GM13976 (cell line): ENCODE data around the gene PTPRO.
A peak's percentile ranks its signal among the peaks of the same experiment; 100 is the strongest.

ENCODE experiments used
- DNase-seq: peaks from one replicate; pipeline ENCODE4 v3.0.0; 2012; ENCODE audit warnings: low spot score
- in situ Hi-C: fragments of 300-500 bp; cut with MboI; formaldehyde crosslinking; loops from one replicate; pipeline ENCODE4 v1.12.0; 2022; ENCODE audit warnings: low sequenced_read_pairs, mixed read lengths, inconsistent platforms; ENCODE audit not compliant: unreplicated experiment
- TF ChIP-seq, protein P1 (sequence below): IDR thresholded peaks from 2 replicates; pipeline ENCODE4 v1.5.1; 2012; ENCODE audit warnings: borderline replicate concordance, mild to moderate bottlenecking; ENCODE audit not compliant: insufficient read depth; ENCODE audit errors: extremely low read depth, missing control alignments, control extremely low read depth

PTPRO gene

DNA sequence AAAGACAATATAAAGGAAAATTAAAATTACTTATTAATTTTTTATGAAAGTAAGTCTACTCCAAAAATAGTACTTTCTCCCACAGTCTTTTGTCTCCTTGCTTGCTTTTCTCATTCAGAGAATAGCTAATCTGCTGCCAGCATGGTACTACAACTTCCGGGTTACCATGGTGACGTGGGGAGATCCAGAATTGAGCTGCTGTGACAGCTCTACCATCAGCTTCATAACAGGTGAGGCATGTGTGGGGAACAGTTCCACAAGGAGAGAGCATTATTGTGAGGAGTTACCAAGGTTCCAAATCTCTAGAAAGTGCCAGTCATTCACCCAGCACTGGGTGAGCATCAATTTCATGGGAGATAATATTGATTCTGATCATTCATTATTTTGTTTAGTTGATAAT is 197.8 kb downstream of the PTPRO start:
- TF ChIP-seq, protein P1, sequence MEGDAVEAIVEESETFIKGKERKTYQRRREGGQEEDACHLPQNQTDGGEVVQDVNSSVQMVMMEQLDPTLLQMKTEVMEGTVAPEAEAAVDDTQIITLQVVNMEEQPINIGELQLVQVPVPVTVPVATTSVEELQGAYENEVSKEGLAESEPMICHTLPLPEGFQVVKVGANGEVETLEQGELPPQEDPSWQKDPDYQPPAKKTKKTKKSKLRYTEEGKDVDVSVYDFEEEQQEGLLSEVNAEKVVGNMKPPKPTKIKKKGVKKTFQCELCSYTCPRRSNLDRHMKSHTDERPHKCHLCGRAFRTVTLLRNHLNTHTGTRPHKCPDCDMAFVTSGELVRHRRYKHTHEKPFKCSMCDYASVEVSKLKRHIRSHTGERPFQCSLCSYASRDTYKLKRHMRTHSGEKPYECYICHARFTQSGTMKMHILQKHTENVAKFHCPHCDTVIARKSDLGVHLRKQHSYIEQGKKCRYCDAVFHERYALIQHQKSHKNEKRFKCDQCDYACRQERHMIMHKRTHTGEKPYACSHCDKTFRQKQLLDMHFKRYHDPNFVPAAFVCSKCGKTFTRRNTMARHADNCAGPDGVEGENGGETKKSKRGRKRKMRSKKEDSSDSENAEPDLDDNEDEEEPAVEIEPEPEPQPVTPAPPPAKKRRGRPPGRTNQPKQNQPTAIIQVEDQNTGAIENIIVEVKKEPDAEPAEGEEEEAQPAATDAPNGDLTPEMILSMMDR = no peak
- in situ Hi-C loops = loop anchor here (5.0 kb wide), 1 partner anchor 248 kb away; no protein-coding TSS in a partner anchor
- DNase-seq = no peak

DNA sequence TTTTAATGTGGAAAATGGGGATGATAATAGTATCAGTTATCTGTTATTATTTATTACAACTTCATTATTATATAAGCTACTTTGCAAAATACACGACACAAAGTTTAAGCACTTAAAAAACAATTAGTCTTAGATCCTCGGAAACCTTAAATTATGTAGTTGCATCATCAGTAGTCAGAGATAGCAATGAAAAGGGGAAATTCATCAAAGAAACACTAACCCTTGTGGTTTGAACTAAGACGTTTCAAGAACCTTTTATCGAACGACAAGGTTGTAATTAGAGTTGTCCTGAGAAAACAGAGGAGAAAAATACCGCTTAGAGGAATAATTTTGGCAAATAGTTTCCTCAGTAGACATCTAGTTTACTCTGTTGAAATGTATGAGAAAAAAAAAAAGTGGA is 198.5 kb downstream of the PTPRO start:
- in situ Hi-C loops = loop anchor here (5.0 kb wide), 1 partner anchor 249 kb away; no protein-coding TSS in a partner anchor
- no peak for DNase-seq
- TF ChIP-seq, protein P1 = no peak

DNA sequence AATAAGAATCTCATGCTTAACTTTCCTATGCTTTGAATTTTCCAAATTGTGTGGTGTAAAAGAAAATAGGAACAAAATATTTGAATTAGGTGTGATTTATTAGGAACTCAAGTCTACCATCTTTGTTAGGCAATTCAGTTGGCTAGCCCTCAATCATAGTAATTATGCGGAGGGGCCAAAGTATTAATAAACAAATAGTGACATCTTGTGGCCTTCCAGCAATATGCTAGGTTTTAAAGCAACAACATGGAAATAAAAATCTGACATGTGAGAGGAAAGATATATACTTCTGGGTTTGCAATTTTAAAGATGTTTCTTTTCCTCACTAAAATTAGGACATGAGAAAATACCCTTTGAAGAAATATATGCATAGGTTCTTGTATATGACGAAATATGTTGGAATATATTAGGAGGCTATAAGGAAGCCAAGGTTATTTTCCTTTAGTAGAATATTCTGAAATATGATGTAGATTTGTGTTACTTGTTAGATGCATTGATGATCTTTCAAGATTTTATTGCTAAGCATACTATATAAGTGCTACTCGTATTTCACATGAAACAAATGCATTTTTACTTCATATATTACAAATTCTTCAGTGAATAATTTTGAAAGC is 200.4 kb downstream of the PTPRO start:
- in situ Hi-C loops = loop anchor here (5.0 kb wide), 1 partner anchor 250 kb away; no protein-coding TSS in a partner anchor
- peak; percentile 27 for DNase-seq
- TF ChIP-seq, protein P1 = peak; percentile 39

DNA sequence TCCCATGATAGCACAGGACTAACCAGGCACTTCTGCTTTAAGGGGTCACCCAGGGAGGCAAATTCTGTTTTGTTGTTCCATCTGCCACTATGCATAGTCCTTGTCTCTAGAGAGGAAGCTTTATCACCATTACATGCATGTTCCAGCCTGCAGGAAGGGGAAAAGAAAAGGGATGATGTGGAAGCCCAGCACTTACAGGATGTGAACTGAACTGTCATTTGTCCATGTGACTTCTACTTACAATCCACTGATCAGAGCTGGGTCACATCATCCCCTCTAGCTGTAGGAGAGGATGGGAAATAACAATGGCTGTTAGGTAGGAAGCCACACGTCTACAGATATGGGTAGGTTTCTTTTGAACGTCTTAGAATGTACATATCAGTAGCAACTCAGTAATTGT is 203.1 kb downstream of the PTPRO start:
- TF ChIP-seq, protein P1 = no peak
- DNase-seq = no peak
- in situ Hi-C loops = no loop called here

DNA sequence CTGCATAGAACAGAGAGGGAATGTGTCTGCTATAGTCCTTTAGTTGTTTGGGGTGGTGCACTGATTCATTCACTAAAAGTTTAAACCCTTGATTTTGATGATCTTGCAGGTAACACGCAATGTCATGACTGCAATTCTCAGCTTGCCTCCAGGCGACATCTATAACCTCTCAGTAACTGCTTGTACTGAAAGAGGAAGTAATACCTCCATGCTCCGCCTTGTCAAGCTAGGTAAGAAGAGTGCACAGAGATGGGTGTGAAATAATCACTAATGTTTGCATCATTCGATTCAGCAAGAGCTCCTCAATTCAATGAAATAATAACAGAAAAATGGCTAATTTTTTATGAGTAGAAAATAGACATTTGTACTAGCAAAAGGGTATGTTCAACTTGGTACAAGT is 203.7 kb downstream of the PTPRO start:
- TF ChIP-seq, protein P1 = no peak
- in situ Hi-C loops = no loop called here
- peak; percentile 47 for DNase-seq

DNA sequence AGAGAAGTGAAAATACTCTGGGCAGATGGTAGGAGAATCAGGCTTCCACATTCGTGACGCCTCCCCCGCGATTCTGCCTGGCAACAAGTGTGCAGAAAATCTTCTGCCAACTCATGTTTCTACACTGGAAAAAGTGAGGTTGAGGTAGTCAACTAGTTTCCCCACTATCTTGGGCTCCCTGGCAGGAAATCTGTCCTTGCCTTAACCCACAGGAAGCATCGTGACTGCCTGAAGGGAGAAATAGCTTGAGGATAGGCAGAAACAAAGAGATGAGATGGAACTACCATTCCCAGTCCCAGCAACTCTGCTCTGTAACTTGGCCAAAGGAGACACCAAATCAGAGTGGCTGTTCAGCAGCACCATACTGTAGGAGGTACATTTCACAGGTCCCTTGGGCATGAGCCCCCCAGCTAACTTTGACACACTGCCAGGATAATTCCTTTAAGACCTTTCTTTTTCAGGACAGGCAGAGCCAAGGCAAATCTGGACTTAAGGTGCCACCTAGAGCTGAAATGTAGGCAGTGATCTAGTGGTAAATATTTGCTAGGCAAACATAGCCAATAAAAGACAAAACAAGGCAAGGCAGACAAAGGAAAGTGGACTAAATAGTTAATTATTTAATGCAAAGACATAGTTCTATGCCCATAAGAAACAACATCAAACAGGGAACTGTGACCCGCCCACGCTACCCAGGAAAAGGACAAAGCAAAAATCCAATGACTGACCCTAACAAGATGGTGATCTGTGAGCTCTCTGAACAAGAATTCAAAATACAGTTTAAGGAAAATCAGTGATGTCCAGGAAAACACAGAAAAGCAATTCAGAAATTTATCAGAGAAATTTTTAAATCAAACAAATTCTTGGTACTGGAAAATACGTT is 205.1 kb downstream of the PTPRO start:
- no peak for DNase-seq
- in situ Hi-C loops = no loop called here
- TF ChIP-seq, protein P1 = peak; percentile 3
